ENCODE measurements around the gene UGT1A5.

GRCh38 chr2:233794128-233794658, 81.5 kb downstream of the UGT1A5 start:
- TF ChIP-seq, protein P1, sequence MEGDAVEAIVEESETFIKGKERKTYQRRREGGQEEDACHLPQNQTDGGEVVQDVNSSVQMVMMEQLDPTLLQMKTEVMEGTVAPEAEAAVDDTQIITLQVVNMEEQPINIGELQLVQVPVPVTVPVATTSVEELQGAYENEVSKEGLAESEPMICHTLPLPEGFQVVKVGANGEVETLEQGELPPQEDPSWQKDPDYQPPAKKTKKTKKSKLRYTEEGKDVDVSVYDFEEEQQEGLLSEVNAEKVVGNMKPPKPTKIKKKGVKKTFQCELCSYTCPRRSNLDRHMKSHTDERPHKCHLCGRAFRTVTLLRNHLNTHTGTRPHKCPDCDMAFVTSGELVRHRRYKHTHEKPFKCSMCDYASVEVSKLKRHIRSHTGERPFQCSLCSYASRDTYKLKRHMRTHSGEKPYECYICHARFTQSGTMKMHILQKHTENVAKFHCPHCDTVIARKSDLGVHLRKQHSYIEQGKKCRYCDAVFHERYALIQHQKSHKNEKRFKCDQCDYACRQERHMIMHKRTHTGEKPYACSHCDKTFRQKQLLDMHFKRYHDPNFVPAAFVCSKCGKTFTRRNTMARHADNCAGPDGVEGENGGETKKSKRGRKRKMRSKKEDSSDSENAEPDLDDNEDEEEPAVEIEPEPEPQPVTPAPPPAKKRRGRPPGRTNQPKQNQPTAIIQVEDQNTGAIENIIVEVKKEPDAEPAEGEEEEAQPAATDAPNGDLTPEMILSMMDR (IDR thresholded peaks at IDR 0.05; ENCODE audit: insufficient read depth, low read length, poor library complexity, severe bottlenecking), result no peak
- no peak for TF ChIP-seq EZH2phosphoT487 (conservative IDR thresholded peaks at IDR 0.05; ENCODE audit: low read length)

Measured in SU-DHL-6 (cell line).